PFSK-1 (cell line): Measurements from ENCODE around the gene ZBTB5.

Experiments
- FOXP2 ChIP-seq: optimal IDR thresholded peaks from 2 replicates; pipeline ENCODE3; 2011; ENCODE audit warnings: borderline replicate concordance, control low read depth, inconsistent platforms; ENCODE audit not compliant: insufficient read depth; ENCODE audit errors: extremely low read length, extremely low read depth
- POLR2AphosphoS5 ChIP-seq: IDR thresholded peaks from 2 replicates; pipeline ENCODE4 v1.6.1; 2012; ENCODE audit warnings: low read depth, mild to moderate bottlenecking, control low read depth, low read length, moderate library complexity
- REST ChIP-seq, 2 experiments: IDR thresholded peaks; 2 replicates each; pipeline versions ENCODE4 v1.6.1 to v1.8.0; 2011 to 2012; ENCODE audit warnings: low read depth in 2 of 2, low read length in 2 of 2, control low read depth in 1 of 2, inconsistent platforms in 1 of 2, mild to moderate bottlenecking in 1 of 2, moderate library complexity in 1 of 2; ENCODE audit not compliant: insufficient read depth in 1 of 2
- SIN3A ChIP-seq: IDR thresholded peaks from 2 replicates; pipeline ENCODE4 v1.6.1; 2012; ENCODE audit warnings: mild to moderate bottlenecking, low read length, moderate library complexity, borderline replicate concordance; ENCODE audit not compliant: insufficient read depth
- TAF1 ChIP-seq: IDR thresholded peaks from 2 replicates; pipeline ENCODE4 v1.6.1; 2012; ENCODE audit warnings: low read length, control low read depth, borderline replicate concordance; ENCODE audit not compliant: insufficient read depth

Gene ZBTB5

GRCh38 chr9:37405350-37405749, 59.9 kb downstream of the ZBTB5 start:
- TF ChIP-seq TAF1 (no peak), SIN3A (no peak), REST (IDR thresholded peaks at IDR 0.05; ENCODE audit: insufficient read depth in 1 of 2, low read depth in 2 of 2, low read length in 2 of 2) (no peak), POLR2AphosphoS5 (no peak), FOXP2 (no peak)

GRCh38 chr9:37404590-37404989, 60.7 kb downstream of the ZBTB5 start:
- TF ChIP-seq REST (IDR thresholded peaks at IDR 0.05; ENCODE audit: insufficient read depth in 1 of 2, low read depth in 2 of 2, low read length in 2 of 2) (no peak), FOXP2 (no peak), SIN3A (no peak), TAF1 (no peak), POLR2AphosphoS5 (no peak)

GRCh38 chr9:37399336-37399735, 65.9 kb downstream of the ZBTB5 start:
- no peak for TF ChIP-seq REST (IDR thresholded peaks at IDR 0.05; ENCODE audit: insufficient read depth in 1 of 2, low read depth in 2 of 2, low read length in 2 of 2)
- TF ChIP-seq TAF1 = no peak
- TF ChIP-seq SIN3A = no peak
- no peak for TF ChIP-seq POLR2AphosphoS5
- no peak for TF ChIP-seq FOXP2

- TF ChIP-seq POLR2AphosphoS5 = no peak
- TF ChIP-seq REST (IDR thresholded peaks at IDR 0.05; ENCODE audit: insufficient read depth in 1 of 2, low read depth in 2 of 2, low read length in 2 of 2) = no peak
- no peak for TF ChIP-seq TAF1
- TF ChIP-seq FOXP2 = no peak
- TF ChIP-seq SIN3A = no peak
Observed at GRCh38 chr9:37398464-37399025, 66.7 kb downstream of the ZBTB5 start.

- TF ChIP-seq FOXP2 = no peak
- no peak for TF ChIP-seq SIN3A
- no peak for TF ChIP-seq TAF1
- TF ChIP-seq REST (IDR thresholded peaks at IDR 0.05; ENCODE audit: insufficient read depth in 1 of 2, low read depth in 2 of 2, low read length in 2 of 2) = no peak
- TF ChIP-seq POLR2AphosphoS5 = no peak
Observed at GRCh38 chr9:37395663-37396062, 69.6 kb downstream of the ZBTB5 start.
